HepG2 (cell line): ENCODE measurements around the gene ZMYM1. TPM values are rescaled to one million over a fixed set of nuclear protein-coding genes. Genes with fewer than 3 reads are reported as not detected.

ENCODE experiments used
- CBX1 ChIP-seq: IDR thresholded peaks from one replicate; pipeline ENCODE4 v1.6.1; 2016; ENCODE audit warnings: antibody characterized with exemption, low read depth
- MYC ChIP-seq: sonication (generic); formaldehyde crosslinking; IDR thresholded peaks from 2 replicates; pipeline ENCODE4 v1.9.0; 2021; ENCODE audit warnings: missing genetic modification reagents, borderline replicate concordance
- NFKBIZ ChIP-seq: IDR thresholded peaks from 2 replicates; pipeline ENCODE4 v1.6.1; 2018; ENCODE audit warnings: missing genetic modification reagents, missing compliant biosample characterization
- RARG ChIP-seq: sonication (generic); formaldehyde crosslinking; IDR thresholded peaks from 2 replicates; pipeline ENCODE4 v1.4.0; 2020; ENCODE audit warnings: low read depth, mild to moderate bottlenecking, missing genetic modification reagents
- SMAD3 ChIP-seq: sonication (generic); formaldehyde crosslinking; IDR thresholded peaks from 2 replicates; pipeline ENCODE4 v1.4.0; 2020; ENCODE audit warnings: missing genetic modification reagents
- SUZ12 ChIP-seq: fragments of 150-350 bp; IDR thresholded peaks from 2 replicates; pipeline ENCODE4 v1.6.1; 2014; ENCODE audit warnings: low read depth, low read length
- WIZ ChIP-seq: sonication (generic); formaldehyde crosslinking; IDR thresholded peaks from 2 replicates; pipeline ENCODE4 v1.5.1; 2020; ENCODE audit warnings: mild to moderate bottlenecking, missing genetic modification reagents
- ZNF224 ChIP-seq: sonication (generic); formaldehyde crosslinking; IDR thresholded peaks from 2 replicates; pipeline ENCODE4 v1.5.0; 2020; ENCODE audit warnings: mild to moderate bottlenecking, missing genetic modification reagents
- ZNF260 ChIP-seq: sonication (generic); formaldehyde crosslinking; IDR thresholded peaks from 2 replicates; pipeline ENCODE4 v1.4.0; 2020; ENCODE audit warnings: missing genetic modification reagents, low read depth, mild to moderate bottlenecking, borderline replicate concordance
- ZNF337 ChIP-seq: sonication (generic); formaldehyde crosslinking; IDR thresholded peaks from 2 replicates; pipeline ENCODE4 v1.5.1; 2020; ENCODE audit warnings: missing genetic modification reagents, low read depth, mild to moderate bottlenecking, borderline replicate concordance
- ZNF350 ChIP-seq: sonication (generic); formaldehyde crosslinking; IDR thresholded peaks from 2 replicates; pipeline ENCODE4 v1.4.0; 2020; ENCODE audit warnings: mild to moderate bottlenecking, low read depth, missing genetic modification reagents, borderline replicate concordance
- ZNF879 ChIP-seq: sonication (generic); formaldehyde crosslinking; IDR thresholded peaks from 2 replicates; pipeline ENCODE4 v1.8.1; 2023; ENCODE audit warnings: missing genetic modification reagents
- ZSCAN25 ChIP-seq: sonication (generic); formaldehyde crosslinking; IDR thresholded peaks from 2 replicates; pipeline ENCODE4 v1.8.0; 2022; ENCODE audit warnings: mild to moderate bottlenecking, missing genetic modification reagents
- polyA plus RNA-seq, 8 experiments: library from polyadenylated mRNA; depleted of rRNA in 3 of 8; stranded (reverse) in 7 of 8; unstranded in 1 of 8; fragments of >200 nt; fragmentation: Illumina TruSeq in 4 of 8; extraction: Trizol in 4 of 8; gene quantifications; 2 replicates each; pipeline versions ENCODE4 v1.2.1 to v1.2.3, GENCODE V29; 2011 to 2016; ENCODE audit warnings: low read depth in 4 of 8, missing spikeins in 1 of 8, mixed read lengths in 1 of 8; ENCODE audit not compliant: insufficient read depth in 1 of 8
- total RNA-seq, 5 experiments: library from RNA; depleted of rRNA; stranded (reverse); fragments of >200 nt; fragmentation: Illumina TruSeq; extraction: Trizol; gene quantifications; 2 replicates each; pipeline ENCODE4 v1.2.3, GENCODE V29; 2016; ENCODE audit warnings: low read depth in 1 of 5
- TF ChIP-seq, protein P1 (sequence below): sonication (generic); formaldehyde crosslinking; IDR thresholded peaks from 2 replicates; pipeline ENCODE4 v1.5.0; 2020; ENCODE audit warnings: mild to moderate bottlenecking, missing genetic modification reagents
- TF ChIP-seq, protein P2 (sequence below): sonication (generic); formaldehyde crosslinking; conservative IDR thresholded peaks from 2 replicates; pipeline ENCODE4 v1.8.1; 2023; ENCODE audit warnings: missing genetic modification reagents
- TF ChIP-seq, protein P3 (sequence below): sonication (generic); formaldehyde crosslinking; IDR thresholded peaks from 2 replicates; pipeline ENCODE4 v1.5.0; 2020; ENCODE audit warnings: missing genetic modification reagents
- TF ChIP-seq, protein P4 (sequence below): IDR thresholded peaks from 2 replicates; pipeline ENCODE4 v1.6.1; 2012; ENCODE audit warnings: low read length, improper control_type of control experiment
- TF ChIP-seq, protein P5 (sequence below): sonication (generic); formaldehyde crosslinking; IDR thresholded peaks from 2 replicates; pipeline ENCODE4 v1.9.0; 2022; ENCODE audit warnings: missing genetic modification reagents, mild to moderate bottlenecking, borderline replicate concordance

ZMYM1 gene
- total and polyA plus RNA-seq, 2 of the 13 experiments (the other 11 are each of a cell fraction or from before 2014, with no cell fraction given), result 10.0 to 16.2 TPM

DNA sequence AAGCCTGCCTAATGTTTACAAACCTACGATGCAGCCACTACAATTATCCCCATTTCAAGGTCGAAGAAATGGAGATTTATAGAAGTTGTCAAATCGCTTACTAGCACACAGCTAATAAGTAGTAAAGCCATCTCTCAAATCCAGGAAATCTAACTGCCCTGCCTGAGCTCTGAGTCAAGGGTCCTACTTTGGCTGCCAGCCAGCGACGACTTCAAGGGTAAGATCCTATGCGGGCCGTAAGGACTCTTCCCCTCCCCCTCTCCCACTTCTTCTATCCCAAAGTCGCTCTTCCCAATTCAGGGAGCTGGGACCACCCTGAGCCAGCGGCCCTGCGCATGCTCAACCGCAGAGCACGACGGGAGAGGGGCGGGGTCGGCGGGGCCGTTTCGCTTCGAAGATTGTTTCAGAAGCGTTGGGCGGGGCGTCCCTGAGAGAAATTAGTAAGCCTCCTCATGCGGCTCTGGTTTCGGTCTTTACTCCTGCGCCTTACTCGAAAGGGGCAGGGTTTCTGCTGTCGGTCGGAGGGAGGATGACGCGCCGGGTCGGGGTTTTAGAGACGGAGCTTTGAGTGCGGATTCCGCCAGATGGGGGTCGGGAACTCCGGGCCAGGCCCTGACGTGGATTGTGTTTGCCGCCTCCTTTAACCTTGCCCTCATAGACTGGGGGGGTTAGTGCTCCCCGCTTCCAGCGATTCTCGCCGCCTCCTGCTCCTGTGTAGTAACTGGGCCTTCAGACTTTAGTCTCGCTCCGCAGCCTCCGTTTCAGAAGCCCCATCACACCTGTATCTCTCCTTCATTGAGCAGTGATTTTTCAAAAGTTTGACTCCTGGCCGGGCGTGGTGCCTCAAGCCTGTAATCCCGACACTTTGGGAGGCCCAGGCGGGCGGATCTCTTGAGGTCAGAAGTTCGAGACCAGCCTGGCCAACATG is at the start of gene ZMYM1 (continued):
- TF ChIP-seq, protein P1, sequence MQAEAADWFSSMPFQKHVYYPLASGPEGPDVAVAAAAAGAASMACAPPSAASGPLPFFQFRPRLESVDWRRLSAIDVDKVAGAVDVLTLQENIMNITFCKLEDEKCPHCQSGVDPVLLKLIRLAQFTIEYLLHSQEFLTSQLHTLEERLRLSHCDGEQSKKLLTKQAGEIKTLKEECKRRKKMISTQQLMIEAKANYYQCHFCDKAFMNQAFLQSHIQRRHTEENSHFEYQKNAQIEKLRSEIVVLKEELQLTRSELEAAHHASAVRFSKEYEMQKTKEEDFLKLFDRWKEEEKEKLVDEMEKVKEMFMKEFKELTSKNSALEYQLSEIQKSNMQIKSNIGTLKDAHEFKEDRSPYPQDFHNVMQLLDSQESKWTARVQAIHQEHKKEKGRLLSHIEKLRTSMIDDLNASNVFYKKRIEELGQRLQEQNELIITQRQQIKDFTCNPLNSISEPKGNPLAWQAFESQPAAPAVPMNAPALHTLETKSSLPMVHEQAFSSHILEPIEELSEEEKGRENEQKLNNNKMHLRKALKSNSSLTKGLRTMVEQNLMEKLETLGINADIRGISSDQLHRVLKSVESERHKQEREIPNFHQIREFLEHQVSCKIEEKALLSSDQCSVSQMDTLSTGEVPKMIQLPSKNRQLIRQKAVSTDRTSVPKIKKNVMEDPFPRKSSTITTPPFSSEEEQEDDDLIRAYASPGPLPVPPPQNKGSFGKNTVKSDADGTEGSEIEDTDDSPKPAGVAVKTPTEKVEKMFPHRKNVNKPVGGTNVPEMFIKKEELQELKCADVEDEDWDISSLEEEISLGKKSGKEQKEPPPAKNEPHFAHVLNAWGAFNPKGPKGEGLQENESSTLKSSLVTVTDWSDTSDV (CRISPR knock-in tag), result peak; percentile 89; the same call in 1 of the 2 replicates
- TF ChIP-seq ZNF337 (CRISPR knock-in tag) (no peak), WIZ (no peak), ZNF224 (CRISPR knock-in tag) (peak; percentile 84; the same call in 1 of the 2 replicates), SMAD3 (CRISPR knock-in tag) (0 out of 2 replicates have a peak, but pooled peaks have one; percentile 27), ZNF260 (CRISPR knock-in tag) (no peak), NFKBIZ (CRISPR knock-in tag) (no peak; the same call in 1 of the 2 replicates), RARG (CRISPR knock-in tag) (no peak), ZNF350 (0 out of 2 replicates have a peak, but pooled peaks have one; percentile 16), ZSCAN25 (CRISPR knock-in tag) (no peak; the same call in 1 of the 2 replicates), ZNF879 (CRISPR knock-in tag) (no peak), CBX1 (peak; percentile 37), SUZ12 (peak; percentile 44; the same call in 1 of the 2 replicates), MYC (CRISPR knock-in tag) (peak; percentile 63; the same call in 1 of the 2 replicates)
- TF ChIP-seq, protein P2, sequence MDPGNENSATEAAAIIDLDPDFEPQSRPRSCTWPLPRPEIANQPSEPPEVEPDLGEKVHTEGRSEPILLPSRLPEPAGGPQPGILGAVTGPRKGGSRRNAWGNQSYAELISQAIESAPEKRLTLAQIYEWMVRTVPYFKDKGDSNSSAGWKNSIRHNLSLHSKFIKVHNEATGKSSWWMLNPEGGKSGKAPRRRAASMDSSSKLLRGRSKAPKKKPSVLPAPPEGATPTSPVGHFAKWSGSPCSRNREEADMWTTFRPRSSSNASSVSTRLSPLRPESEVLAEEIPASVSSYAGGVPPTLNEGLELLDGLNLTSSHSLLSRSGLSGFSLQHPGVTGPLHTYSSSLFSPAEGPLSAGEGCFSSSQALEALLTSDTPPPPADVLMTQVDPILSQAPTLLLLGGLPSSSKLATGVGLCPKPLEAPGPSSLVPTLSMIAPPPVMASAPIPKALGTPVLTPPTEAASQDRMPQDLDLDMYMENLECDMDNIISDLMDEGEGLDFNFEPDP (CRISPR knock-in tag), result no peak
- TF ChIP-seq, protein P3, sequence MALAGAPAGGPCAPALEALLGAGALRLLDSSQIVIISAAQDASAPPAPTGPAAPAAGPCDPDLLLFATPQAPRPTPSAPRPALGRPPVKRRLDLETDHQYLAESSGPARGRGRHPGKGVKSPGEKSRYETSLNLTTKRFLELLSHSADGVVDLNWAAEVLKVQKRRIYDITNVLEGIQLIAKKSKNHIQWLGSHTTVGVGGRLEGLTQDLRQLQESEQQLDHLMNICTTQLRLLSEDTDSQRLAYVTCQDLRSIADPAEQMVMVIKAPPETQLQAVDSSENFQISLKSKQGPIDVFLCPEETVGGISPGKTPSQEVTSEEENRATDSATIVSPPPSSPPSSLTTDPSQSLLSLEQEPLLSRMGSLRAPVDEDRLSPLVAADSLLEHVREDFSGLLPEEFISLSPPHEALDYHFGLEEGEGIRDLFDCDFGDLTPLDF, result no peak
- TF ChIP-seq, protein P4, sequence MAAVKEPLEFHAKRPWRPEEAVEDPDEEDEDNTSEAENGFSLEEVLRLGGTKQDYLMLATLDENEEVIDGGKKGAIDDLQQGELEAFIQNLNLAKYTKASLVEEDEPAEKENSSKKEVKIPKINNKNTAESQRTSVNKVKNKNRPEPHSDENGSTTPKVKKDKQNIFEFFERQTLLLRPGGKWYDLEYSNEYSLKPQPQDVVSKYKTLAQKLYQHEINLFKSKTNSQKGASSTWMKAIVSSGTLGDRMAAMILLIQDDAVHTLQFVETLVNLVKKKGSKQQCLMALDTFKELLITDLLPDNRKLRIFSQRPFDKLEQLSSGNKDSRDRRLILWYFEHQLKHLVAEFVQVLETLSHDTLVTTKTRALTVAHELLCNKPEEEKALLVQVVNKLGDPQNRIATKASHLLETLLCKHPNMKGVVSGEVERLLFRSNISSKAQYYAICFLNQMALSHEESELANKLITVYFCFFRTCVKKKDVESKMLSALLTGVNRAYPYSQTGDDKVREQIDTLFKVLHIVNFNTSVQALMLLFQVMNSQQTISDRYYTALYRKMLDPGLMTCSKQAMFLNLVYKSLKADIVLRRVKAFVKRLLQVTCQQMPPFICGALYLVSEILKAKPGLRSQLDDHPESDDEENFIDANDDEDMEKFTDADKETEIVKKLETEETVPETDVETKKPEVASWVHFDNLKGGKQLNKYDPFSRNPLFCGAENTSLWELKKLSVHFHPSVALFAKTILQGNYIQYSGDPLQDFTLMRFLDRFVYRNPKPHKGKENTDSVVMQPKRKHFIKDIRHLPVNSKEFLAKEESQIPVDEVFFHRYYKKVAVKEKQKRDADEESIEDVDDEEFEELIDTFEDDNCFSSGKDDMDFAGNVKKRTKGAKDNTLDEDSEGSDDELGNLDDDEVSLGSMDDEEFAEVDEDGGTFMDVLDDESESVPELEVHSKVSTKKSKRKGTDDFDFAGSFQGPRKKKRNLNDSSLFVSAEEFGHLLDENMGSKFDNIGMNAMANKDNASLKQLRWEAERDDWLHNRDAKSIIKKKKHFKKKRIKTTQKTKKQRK, result no peak
- TF ChIP-seq, protein P5, sequence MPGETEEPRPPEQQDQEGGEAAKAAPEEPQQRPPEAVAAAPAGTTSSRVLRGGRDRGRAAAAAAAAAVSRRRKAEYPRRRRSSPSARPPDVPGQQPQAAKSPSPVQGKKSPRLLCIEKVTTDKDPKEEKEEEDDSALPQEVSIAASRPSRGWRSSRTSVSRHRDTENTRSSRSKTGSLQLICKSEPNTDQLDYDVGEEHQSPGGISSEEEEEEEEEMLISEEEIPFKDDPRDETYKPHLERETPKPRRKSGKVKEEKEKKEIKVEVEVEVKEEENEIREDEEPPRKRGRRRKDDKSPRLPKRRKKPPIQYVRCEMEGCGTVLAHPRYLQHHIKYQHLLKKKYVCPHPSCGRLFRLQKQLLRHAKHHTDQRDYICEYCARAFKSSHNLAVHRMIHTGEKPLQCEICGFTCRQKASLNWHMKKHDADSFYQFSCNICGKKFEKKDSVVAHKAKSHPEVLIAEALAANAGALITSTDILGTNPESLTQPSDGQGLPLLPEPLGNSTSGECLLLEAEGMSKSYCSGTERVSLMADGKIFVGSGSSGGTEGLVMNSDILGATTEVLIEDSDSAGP, result peak; percentile 82
